Fibroblast of villous mesenchyme (primary cell): ENCODE results near the gene TESK1. TPM values are rescaled to one million over a fixed set of nuclear protein-coding genes. Genes with fewer than 3 reads are reported as not detected.

Experiments
- DNase-seq: peaks from one replicate; pipeline ENCODE4 v3.0.0-alpha.2; 2010; ENCODE audit warnings: low read depth
- H3K4me3 ChIP-seq: 2 replicates; pipeline ENCODE4 v1.5.1; 2011; ENCODE audit warnings: low read depth, mild to moderate bottlenecking, low read length
- total RNA-seq: library from RNA; depleted of rRNA; stranded (reverse); fragments of >200 nt; gene quantifications from 2 replicates; pipeline ENCODE4 v1.2.3, GENCODE V29; 2012
- TF ChIP-seq, protein P1 (sequence below): IDR thresholded peaks from 2 replicates; pipeline ENCODE4 v1.5.1; 2012; ENCODE audit warnings: low read depth, mild to moderate bottlenecking, low read length; ENCODE audit not compliant: insufficient read depth

The TESK1 gene, protein sequence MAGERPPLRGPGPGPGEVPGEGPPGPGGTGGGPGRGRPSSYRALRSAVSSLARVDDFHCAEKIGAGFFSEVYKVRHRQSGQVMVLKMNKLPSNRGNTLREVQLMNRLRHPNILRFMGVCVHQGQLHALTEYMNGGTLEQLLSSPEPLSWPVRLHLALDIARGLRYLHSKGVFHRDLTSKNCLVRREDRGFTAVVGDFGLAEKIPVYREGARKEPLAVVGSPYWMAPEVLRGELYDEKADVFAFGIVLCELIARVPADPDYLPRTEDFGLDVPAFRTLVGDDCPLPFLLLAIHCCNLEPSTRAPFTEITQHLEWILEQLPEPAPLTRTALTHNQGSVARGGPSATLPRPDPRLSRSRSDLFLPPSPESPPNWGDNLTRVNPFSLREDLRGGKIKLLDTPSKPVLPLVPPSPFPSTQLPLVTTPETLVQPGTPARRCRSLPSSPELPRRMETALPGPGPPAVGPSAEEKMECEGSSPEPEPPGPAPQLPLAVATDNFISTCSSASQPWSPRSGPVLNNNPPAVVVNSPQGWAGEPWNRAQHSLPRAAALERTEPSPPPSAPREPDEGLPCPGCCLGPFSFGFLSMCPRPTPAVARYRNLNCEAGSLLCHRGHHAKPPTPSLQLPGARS
- total RNA-seq, result 13.0 and 13.2 TPM in 2 replicates

DNA sequence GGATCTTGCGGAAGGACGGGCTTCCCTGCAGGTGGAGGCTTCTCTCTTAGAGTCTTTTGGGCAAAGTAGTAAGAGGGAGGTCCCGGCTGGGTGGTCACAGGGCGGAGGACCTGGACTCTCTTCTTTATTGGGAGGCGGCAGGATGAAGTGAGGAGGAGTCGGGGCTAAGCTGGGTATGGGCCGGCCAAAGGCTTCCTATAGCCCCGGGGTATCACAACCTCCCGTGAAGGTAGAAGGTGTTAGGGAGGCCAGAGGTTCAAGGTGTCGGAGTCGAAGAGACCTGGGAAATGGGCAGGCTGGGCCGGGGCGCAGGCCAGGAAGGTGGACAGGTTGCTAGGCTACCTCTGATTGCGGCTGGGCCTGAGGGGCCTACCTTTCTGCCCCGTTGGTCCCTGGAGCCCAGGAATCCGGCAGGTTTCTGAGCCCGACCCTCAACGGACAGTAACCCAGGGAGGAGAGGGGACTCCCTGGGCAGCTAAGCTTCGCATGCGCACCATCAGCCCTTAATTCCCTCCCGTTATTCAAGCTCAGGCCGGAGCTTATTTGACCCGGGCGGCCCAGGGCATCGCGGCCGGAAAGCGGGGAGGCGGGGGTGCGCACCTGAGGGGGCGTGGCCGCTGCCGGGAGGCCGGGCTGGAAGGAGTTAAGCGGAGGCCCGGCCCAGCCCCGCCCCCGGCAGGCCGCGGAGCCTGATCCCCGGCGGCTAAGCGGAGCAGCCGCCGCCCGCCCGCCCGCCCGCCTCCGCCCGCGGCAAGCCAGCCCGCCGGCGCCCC is at the start of gene TESK1:
TSS of gene TESK1 (plus strand) at position 685 of the 773 bp plus-strand sequence. CDS start 358 bp downstream, outside the sequence.
- peak within 1 kb of the TSS; percentile 75 for H3K4me3 ChIP-seq
- TF ChIP-seq, protein P1, sequence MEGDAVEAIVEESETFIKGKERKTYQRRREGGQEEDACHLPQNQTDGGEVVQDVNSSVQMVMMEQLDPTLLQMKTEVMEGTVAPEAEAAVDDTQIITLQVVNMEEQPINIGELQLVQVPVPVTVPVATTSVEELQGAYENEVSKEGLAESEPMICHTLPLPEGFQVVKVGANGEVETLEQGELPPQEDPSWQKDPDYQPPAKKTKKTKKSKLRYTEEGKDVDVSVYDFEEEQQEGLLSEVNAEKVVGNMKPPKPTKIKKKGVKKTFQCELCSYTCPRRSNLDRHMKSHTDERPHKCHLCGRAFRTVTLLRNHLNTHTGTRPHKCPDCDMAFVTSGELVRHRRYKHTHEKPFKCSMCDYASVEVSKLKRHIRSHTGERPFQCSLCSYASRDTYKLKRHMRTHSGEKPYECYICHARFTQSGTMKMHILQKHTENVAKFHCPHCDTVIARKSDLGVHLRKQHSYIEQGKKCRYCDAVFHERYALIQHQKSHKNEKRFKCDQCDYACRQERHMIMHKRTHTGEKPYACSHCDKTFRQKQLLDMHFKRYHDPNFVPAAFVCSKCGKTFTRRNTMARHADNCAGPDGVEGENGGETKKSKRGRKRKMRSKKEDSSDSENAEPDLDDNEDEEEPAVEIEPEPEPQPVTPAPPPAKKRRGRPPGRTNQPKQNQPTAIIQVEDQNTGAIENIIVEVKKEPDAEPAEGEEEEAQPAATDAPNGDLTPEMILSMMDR, result no peak
- DNase-seq, result peak; percentile 46

DNA sequence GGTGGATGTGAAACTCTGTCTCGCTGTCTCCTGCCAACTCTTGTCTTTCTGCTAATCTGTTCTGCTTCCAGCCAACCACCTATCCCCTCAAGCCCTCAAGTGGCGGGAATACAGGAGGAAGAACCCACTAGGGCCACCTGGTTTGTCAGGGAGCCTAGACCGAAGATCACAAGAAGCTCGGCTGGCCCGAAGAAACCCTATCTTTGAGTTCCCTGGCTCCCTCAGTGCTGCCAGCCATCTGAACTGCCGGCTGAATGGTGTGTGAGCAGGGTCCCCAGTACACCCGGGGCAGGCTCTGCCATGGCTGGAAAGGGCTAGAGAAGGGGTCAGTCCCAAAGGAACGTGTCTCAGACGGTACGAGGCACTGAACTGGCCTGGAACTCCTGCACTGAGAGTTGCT is 49.2 kb upstream of the TESK1 start:
- H3K4me3 ChIP-seq, result no peak overlapping the region
- TF ChIP-seq, protein P1, result no peak
- DNase-seq, result no peak

DNA sequence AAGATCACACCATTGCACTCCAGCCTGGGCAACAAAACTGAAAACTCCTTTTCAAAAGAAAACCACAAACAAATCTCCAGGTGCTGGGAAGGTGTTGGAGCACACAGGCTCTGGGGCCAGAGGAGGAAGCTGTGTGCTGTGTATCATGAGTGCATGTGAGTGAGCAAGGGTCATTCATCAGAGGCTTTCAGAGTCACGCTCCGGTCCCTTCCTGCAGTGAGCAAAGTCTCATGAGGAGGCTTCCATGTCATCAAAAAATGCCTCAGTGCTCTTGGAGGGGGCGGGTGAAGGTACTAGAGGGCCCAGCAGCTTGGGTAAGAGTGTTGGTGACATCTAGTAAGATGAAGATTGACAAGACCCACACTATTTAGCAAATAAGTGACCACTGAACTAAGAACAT is 48.3 kb upstream of the TESK1 start:
- DNase-seq, result no peak
- no peak overlapping the region for H3K4me3 ChIP-seq
- TF ChIP-seq, protein P1, result no peak

DNA sequence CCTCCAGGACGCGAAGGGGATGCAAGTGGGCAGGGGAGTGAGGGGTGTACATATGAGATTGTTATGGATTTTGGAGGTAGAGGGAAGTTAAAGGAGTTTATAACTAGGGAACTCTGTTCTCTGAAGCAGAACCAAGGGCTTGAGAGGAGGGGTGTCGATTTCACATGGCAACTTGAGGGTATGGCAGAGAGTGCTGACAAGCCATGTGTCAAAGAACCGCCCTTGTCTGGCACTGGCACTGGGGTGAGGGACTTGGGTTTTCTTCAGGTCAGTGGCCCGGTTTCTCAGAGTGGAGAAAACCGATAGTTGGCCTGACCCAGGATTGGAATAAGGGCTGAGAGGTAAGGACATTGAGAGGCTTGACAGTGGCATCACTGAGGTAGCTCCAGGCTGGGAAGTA is 47.7 kb upstream of the TESK1 start:
- DNase-seq, result no peak
- TF ChIP-seq, protein P1, result no peak
- no peak overlapping the region for H3K4me3 ChIP-seq

DNA sequence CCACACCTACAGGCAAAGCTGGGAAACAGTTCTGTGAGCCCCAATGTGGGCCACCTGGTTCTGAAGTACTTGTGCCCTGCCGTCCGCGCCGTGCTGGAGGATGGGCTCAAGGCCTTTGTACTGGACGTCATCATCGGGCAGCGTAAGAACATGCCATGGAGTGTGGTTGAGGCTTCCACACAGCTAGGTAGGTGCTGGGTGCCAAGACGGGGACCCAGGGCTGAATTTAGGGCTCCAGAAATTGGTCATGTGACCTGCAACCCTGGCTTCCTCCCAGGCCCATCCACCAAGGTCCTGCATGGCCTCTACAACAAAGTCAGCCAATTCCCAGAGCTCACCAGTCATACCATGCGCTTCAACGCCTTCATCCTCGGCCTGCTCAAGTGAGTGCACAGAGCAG is 46.9 kb upstream of the TESK1 start:
- TF ChIP-seq, protein P1, result no peak
- no peak overlapping the region for H3K4me3 ChIP-seq
- DNase-seq, result no peak

DNA sequence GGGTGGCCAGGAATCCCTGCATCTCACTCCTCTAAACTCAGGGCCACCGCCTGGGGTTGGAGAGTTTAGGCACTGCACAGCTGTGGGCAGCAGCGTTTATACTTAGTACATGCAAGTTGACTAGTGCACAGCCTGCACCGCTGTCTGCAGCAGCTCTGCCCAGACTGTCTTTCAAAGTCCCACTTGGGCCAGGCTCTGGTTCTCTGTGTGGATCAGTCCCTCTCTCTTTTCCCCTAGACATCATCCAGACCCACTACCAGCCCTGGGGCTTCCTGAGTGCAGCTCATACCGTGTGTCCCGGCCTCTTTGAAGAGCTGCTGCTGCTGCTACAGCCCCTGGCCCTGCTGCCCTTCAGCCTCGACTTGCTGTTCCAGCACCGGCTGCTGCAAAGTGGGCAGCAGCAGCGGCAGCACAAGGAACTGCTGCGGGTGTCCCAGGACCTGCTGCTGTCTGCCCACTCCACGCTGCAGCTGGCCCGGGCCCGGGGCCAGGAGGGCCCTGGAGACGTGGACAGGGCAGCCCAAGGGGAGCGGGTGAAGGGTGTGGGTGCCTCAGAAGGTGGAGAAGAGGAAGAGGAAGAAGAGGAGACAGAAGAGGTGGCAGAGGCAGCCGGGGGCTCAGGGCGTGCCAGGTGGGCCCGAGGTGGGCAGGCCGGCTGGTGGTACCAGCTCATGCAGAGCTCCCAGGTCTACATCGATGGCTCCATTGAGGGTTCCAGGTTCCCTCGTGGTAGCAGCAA is 45.1 kb upstream of the TESK1 start:
- no peak overlapping the region for H3K4me3 ChIP-seq
- no peak for DNase-seq
- TF ChIP-seq, protein P1, result no peak
